GM12872 (cell line): Measurements from ENCODE around the gene ARF3.

Experiments
- CTCF ChIP-seq: IDR thresholded peaks from 3 replicates; pipeline ENCODE4 v1.5.1; 2011; ENCODE audit warnings: low read depth, mild to moderate bottlenecking, low read length, moderate library complexity; ENCODE audit not compliant: insufficient read depth

Gene ARF3

GRCh38 chr12:48979602-48980388 is 22.5 kb upstream of the ARF3 start:
- no peak for TF ChIP-seq CTCF

GRCh38 chr12:48978741-48979601 is 21.7 kb upstream of the ARF3 start:
- no peak for TF ChIP-seq CTCF

GRCh38 chr12:48978291-48978740 is 21.0 kb upstream of the ARF3 start, which contains the start of gene WNT1:
Gene WNT1, plus strand, starts transcription at chr12:48978322. Its CDS starts 329 bp downstream, at chr12:48978651.
- TF ChIP-seq CTCF, result no peak

- peak; percentile 79 for TF ChIP-seq CTCF
Observed at GRCh38 chr12:48977290-48978281, 20.3 kb upstream of the ARF3 start.

GRCh38 chr12:48973941-48974673 is 16.8 kb upstream of the ARF3 start:
- TF ChIP-seq CTCF, result peak; percentile 81

- TF ChIP-seq CTCF, result no peak
Observed at GRCh38 chr12:48973531-48973930, 16.2 kb upstream of the ARF3 start.
